GM19238 (cell line): ENCODE data around the gene KCNMA1.

ENCODE experiments used
- DNase-seq: peaks from one replicate; pipeline ENCODE4 v3.0.0; 2011; ENCODE audit warnings: low spot score; ENCODE audit not compliant: insufficient read length

Gene KCNMA1

GRCh38 chr10:77511498-77512218 is 126.0 kb downstream of the KCNMA1 start:
- DNase-seq: no peak

DNA sequence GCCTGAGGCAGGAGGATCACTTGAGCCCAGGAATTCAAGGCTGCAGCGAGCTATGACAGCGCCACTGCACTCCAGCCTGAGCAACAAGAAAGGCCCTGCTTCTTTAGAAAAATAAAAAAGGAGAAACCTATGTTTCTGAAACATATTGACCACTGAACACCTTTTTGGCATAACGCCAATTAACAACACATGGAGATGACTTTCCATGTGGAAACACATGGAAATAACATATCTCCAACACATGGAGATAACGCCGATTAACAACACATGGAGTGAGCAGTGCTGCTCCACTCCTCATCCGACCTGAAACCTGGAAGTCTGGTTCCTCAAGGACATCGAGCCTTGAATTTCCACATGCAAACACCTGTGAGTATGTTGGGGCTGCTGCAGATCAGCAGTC is 126.9 kb downstream of the KCNMA1 start:
- DNase-seq: no peak

- no peak for DNase-seq
These were observed 127.3 kb downstream of the KCNMA1 start for GRCh38 chr10:77510294-77510693.

- no peak for DNase-seq
These were observed 128.2 kb downstream of the KCNMA1 start for GRCh38 chr10:77509391-77509790.

DNA sequence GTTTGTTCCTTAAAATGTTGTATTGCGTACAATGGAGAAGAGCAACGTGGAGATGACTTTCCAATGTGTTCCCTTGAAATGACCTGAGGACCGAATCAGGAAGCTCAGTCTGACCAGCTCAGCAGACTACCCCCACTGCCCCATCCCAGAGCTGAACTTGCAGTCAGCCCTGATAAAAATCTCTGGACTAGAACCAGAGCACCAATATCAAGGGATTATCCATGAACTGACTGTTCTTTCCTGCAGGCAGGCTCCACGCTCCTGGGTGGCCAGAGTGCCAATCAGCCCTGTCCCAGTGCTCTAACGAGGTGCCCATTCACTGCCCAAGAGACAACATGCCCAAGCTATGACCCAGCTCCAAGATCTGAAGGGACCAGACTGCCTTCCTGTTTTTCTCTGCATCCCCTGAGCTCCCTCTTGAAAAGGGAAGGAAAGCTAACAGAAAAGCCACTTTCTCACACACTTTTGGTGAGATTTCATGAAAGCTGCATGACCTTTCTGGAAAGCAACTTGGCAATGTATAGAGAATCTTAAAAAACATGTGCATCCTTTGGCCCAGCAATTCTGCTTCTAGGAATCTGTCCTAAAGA is 130.2 kb downstream of the KCNMA1 start:
- no peak for DNase-seq

DNA sequence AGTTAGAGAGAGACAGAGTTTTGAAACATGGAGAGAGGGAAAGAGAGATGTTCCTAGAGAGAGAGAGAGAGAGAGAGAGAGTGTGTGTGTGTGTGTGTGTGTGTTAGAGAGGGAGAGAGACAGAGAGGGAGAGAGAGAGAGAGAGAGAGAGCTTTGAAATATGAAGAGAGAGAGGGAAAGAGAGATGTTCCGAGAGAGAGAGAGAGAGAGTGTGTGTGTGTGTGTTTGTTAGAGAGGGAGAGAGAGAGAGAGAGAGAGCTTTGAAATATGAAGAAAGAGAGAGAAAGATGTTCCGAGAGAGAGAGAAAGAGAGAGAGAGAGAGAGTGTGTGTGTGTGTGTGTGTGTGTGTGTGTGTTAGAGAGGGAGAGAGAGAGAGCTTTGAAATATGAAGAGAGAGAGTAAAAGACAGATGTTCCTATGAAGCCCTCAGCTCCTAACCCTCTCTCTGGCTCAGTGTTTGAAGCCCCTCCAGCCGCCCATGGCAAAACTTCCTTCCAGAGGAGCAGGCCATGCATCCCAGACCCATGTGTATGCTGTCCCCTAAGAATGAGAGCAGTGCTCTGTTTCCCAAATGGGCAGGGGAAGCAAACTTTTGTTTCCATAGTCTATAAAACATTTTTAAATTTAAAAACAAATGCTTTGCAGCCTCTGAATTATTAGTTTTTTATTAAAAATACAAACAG is 130.9 kb downstream of the KCNMA1 start:
- DNase-seq: no peak

- DNase-seq: no peak
These were observed 131.9 kb downstream of the KCNMA1 start for GRCh38 chr10:77505431-77506334.

DNA sequence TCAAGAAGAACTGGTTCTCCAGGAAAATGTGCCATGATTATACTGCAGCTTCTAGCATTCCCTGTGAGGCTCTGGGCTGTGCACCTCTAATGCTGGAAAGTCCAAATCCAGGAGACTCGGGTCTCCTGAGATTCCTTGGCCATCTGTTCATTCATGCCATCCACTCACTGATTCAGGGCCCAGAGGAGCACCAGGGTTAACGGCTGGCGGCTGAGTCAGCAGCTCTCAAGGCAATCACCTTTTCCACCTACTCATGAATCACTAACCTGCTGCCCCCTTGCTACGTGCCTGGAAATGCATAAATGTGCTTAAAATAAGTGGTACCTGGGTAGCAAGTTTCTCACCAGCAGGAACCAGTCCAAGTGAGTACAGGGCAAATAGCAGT is 132.7 kb downstream of the KCNMA1 start:
- no peak for DNase-seq

DNA sequence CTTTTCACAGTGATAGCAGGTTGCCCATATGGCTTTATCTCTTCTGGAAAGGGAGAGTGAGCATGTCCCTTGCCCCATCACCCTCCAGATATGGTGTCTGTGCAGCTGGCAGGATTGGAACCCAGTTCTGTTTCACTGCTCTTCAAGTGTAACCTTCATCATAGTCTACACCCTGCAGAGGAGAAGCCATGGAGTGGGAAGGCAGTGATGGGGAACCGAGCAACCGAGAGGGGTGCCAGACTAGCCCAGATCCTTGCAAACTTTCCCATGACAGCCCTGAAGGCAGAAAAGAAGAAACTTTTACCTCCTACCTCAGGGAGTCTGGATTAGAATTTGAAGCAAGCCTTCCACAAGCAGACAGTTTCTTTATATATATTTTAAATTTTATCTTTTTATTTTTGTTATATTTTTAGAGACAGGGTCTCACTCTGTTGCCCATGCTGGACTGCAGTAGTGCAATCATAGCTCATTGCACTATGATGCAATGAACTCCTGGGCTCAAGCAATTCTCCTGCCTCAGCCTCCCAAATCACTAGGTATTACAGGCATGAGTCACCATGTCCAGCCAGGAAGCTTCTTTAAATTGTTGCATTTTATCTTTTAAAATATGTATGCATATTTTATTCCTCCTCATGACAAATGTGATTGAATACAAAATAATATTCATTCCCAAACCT is 133.3 kb downstream of the KCNMA1 start:
- no peak for DNase-seq

DNA sequence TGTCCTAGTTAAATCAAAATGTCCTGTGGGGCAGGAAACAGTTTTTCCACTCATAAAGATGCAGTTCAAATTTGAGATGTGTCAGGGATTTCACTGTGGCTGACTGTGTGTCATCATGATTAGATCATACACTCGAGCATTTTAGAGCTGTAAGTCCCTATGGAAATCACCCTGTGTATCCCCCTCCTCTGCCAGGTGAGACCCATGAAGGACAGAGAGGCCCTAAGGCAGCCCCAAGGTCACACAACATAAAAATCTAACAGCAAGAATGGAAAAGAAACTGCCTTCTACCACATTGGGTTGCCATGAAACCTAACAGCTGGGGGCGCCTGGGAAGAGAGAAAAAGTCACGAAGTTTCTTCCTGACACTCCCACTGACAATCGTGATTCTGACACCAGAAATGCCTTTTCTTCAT is 135.8 kb downstream of the KCNMA1 start:
- DNase-seq: no peak

DNA sequence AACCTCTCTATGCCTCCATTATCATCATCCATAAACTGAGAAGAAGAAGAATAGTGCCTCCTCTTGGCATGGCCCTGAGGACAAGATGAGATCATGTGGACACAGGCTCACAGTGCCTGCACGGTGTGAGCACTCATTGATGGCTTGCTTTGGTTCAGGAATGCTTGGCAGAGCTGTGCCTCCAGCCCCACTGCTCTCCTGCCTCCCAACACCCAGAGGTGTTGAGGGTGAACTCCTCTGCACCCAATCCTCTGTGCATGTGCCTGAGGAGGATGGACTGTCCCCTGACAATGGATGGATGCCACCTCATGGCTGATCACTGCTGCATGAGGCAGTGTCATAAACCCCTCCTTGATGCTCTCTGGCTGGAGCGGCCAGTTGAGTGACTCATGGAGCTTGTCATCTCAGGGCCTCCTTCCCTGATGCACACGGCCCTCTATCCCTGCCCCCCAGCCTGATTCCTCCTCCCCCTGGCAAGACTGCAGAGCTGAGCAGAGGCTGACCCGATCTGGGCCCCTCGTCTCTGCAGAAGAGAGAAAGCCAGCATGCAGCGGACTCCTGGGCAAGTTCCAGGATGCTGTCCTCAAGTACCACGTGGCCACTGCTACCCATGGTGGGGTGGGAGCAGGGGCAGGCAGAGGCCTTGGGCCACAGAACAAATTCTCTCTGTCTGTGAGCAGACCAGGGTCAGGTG is 136.3 kb downstream of the KCNMA1 start:
- no peak for DNase-seq

GRCh38 chr10:77500754-77501151 is 136.9 kb downstream of the KCNMA1 start:
- DNase-seq: no peak

DNA sequence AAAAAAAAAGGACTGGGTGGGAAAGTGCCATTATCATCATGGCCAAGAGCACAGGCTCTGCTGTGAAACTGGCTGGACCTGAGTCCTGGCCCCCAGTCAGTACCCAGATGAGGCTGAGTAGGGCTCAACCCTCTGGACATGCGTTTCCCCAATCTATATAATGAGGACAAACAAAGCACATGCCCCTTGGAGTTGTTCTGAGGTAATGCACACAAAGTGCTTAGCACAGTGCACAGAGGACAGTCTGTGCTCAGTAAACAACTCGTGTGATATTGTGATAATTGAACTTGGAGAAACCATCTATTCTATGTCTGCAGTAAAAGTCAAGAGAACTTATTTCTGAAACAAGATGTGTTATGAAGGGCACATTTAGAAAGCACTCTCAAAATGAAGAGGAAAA is 138.8 kb downstream of the KCNMA1 start:
- DNase-seq: no peak

DNA sequence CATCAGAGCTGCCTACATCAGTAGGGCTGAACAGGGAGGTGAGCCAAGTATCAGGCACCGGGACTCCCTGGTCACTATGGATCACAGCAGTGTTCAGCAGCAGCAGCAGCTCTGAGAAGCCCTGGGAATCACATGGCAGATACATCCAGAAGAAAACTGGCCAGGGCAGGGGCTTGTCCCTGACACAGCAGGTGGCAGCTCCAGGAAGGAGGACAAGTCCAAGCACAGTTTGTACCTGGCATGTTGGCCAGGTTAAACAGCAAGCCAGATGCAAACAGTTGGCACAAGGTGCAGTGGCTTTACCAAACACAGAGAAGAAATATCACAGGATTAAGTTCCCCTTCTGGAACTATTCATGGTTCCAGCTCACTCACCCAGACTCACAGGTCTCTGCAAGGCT is 139.4 kb downstream of the KCNMA1 start:
- no peak for DNase-seq

DNA sequence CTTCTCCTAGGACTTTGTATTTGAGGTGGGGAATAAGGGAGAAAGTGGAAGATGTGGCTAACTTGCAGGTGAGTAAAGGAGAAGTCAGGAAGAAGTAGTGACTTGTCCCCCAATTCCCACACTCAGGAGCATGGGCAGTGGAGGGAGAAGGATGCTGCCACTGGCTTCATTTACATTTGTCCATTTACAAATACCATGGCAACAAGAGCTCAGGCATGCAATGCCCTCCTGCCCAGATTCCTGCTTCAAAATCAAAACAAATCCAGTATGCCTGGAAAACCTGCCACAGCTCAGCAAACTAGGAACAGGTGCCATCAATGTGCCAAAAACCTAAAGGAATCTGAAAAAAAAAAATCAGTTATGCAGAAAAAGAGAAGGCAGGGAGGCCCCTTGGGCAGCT is 139.9 kb downstream of the KCNMA1 start:
- no peak for DNase-seq

- no peak for DNase-seq
These were observed 140.6 kb downstream of the KCNMA1 start for GRCh38 chr10:77496941-77497420.

GRCh38 chr10:77494756-77495541 is 142.7 kb downstream of the KCNMA1 start:
- no peak for DNase-seq

DNA sequence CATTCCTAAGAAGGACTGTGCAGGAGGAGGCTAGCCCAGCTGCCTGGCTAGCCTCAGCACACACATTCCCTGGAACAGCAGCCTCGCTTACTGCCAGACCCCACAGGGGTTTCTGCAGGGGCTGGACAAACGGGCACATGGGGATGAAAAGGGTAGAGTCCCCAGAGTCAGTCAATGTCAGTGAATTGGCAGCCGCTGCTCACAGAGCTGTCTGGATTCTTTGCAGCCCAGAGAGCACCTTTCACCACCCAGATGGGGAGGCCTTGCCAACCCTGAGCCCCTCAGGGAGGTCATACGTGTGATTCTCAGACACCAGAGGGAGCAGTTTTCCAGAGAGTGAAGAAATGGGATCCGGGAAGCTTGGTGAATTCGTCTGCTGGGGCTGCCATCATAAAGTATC is 143.3 kb downstream of the KCNMA1 start:
- DNase-seq: no peak

GRCh38 chr10:77493851-77494261 is 143.8 kb downstream of the KCNMA1 start:
- DNase-seq: no peak
